ENCODE data around the gene ZNHIT1. TPM values are rescaled to one million over a fixed set of nuclear protein-coding genes. Genes with fewer than 3 reads are reported as not detected.

ZNHIT1 gene
- total RNA-seq, result 57.5 TPM
- long read RNA-seq, transcript ZNHIT1-201 (5 exons, 1,225 nt), result major isoform, 45 of 49 reads
- long read RNA-seq, partial matches to known transcripts, result 1 of 49 reads
- long read RNA-seq, other reads (novel, unspliced or antisense), result 2 of 49 reads

GRCh38 chr7:101217388-101218235 lies at the start of gene ZNHIT1, which contains the start of gene PLOD3:
Gene ZNHIT1 (plus strand): TSS chr7:101218165. CDS start chr7:101218196, 31 bp downstream.
Gene PLOD3 (minus strand): TSS chr7:101217581. CDS start chr7:101217274, 307 bp downstream.
- ATAC-seq (peak; percentile 95), DNase-seq (ENCODE audit: missing footprints) (peak; percentile 97)
- intact Hi-C loops (cut with DNase I), result loop anchor here (1.0 kb wide), 1 partner anchor 27 kb away; no protein-coding TSS in a partner anchor

- intact Hi-C loops (cut with DNase I), result no loop called here
- DNase-seq (ENCODE audit: missing footprints) (no peak), ATAC-seq (no peak)
Observed at GRCh38 chr7:101168412-101169049, 49.4 kb upstream of the ZNHIT1 start.

GRCh38 chr7:101169110-101169837 lies 48.7 kb upstream of the ZNHIT1 start:
- DNase-seq (ENCODE audit: missing footprints), result no peak
- ATAC-seq, result no peak
- intact Hi-C loops (cut with DNase I), result no loop called here

GRCh38 chr7:101169838-101170551 lies 48.0 kb upstream of the ZNHIT1 start:
- intact Hi-C loops (cut with DNase I), result no loop called here

GRCh38 chr7:101170617-101171441 lies 47.1 kb upstream of the ZNHIT1 start:
- no peak for ATAC-seq
- intact Hi-C loops (cut with DNase I), result no loop called here
- DNase-seq (ENCODE audit: missing footprints), result no peak

More at GRCh38 chr7:101169838-101170551, 48.0 kb upstream of the ZNHIT1 start:
- ATAC-seq, result peak; percentile 18
- DNase-seq (ENCODE audit: missing footprints), result peak; percentile 87

GRCh38 chr7:101171442-101171837 lies 46.5 kb upstream of the ZNHIT1 start:
- intact Hi-C loops (cut with DNase I), result no loop called here
- DNase-seq (ENCODE audit: missing footprints) (no peak), ATAC-seq (no peak)

GRCh38 chr7:101172005-101172853 lies 45.7 kb upstream of the ZNHIT1 start:
- intact Hi-C loops (cut with DNase I), result no loop called here
- DNase-seq (ENCODE audit: missing footprints), result no peak
- ATAC-seq, result no peak

GRCh38 chr7:101172854-101173751 lies 44.9 kb upstream of the ZNHIT1 start:
- intact Hi-C loops (cut with DNase I), result no loop called here
- peak; percentile 61 for ATAC-seq

GRCh38 chr7:101173752-101174244 lies 44.2 kb upstream of the ZNHIT1 start:
- intact Hi-C loops (cut with DNase I), result no loop called here
- no peak for ATAC-seq
- no peak for DNase-seq (ENCODE audit: missing footprints)

More at GRCh38 chr7:101172854-101173751, 44.9 kb upstream of the ZNHIT1 start:
- no peak for DNase-seq (ENCODE audit: missing footprints)

- DNase-seq (ENCODE audit: missing footprints), result no peak
- no peak for ATAC-seq
- intact Hi-C loops (cut with DNase I), result no loop called here
Observed at GRCh38 chr7:101174322-101174854, 43.6 kb upstream of the ZNHIT1 start.

- DNase-seq (ENCODE audit: missing footprints), result no peak
- intact Hi-C loops (cut with DNase I), result no loop called here
Observed at GRCh38 chr7:101175664-101176063, 42.3 kb upstream of the ZNHIT1 start.

GRCh38 chr7:101177644-101178043 lies 40.3 kb upstream of the ZNHIT1 start:
- ATAC-seq (no peak), DNase-seq (ENCODE audit: missing footprints) (no peak)
- intact Hi-C loops (cut with DNase I), result no loop called here

More at GRCh38 chr7:101175664-101176063, 42.3 kb upstream of the ZNHIT1 start:
- no peak for ATAC-seq

GRCh38 chr7:101179117-101179516 lies 38.8 kb upstream of the ZNHIT1 start:
- DNase-seq (ENCODE audit: missing footprints) (no peak), ATAC-seq (no peak)
- intact Hi-C loops (cut with DNase I), result no loop called here

- intact Hi-C loops (cut with DNase I), result no loop called here
- ATAC-seq (no peak), DNase-seq (ENCODE audit: missing footprints) (no peak)
Observed at GRCh38 chr7:101179713-101180112, 38.3 kb upstream of the ZNHIT1 start.

GRCh38 chr7:101180130-101180755 lies 37.7 kb upstream of the ZNHIT1 start, which contains the start of gene NAT16:
Gene NAT16 (minus strand): TSS chr7:101180293. CDS start chr7:101174807, 5,486 bp downstream.
- ATAC-seq (no peak), DNase-seq (ENCODE audit: missing footprints) (no peak)
- intact Hi-C loops (cut with DNase I), result no loop called here

Measured in Right ventricle myocardium inferior (tissue), 1 donor.